Pulmonary artery endothelial cell (primary cell): ENCODE results near the gene SCD. TPM values are rescaled to one million over a fixed set of nuclear protein-coding genes. Genes with fewer than 3 reads are reported as not detected.

ENCODE experiments used
- DNase-seq: peaks from one replicate; pipeline ENCODE4 v3.0.0-alpha.2; 2011; ENCODE audit warnings: low read depth, low spot score
- total RNA-seq: library from RNA; depleted of rRNA; stranded (reverse); fragments of >200 nt; gene quantifications from 2 replicates; pipeline ENCODE4 v1.2.3, GENCODE V29; 2014

The SCD gene
- total RNA-seq, 1 donor from 2014 or later, result 122 TPM

DNA sequence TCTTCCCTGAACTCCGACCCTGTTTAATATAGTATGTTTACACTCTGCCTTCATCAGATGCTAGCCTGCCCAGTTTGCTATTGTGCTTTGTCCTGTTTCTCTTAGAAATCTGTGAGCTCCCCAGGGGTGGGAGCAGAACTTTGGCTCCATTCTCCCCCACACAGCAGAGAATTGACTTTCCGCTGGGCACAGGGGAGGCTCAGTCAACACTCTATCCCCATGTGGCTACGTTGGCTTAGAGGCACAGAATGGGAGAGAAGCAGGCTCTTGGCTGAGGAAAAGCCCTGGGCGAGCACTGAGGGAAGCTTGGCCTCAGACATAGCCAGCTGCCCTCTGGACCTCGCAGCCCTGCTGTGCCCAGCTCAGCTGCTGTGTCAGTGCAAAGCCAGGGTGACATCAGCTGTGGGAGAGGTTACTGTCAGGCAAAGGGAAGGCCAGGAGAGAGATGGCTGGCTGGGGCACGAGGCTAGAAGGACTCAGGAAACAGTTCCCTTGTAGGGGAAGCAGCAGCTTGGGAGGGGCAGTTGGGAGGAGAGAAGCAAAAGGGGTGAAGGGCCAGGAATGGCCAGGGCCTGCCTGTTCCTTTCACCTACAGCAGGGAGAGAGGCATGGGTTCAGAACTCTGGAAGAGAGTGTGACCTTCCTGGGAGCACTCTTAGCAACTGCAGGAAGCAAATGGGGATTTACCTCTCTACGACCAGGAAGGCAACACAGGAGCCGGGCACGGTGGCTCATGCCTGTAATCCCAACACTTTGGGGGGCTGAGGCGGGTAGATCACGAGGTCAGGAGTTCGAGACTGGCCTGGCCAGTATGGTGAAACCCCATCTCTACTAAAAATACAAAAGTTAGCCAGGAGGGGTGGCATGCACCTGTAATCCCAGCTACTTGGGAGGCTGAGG, 5.8 kb upstream of the SCD start:
- DNase-seq, result no peak

- no peak for DNase-seq
These were observed 4.9 kb upstream of the SCD start for GRCh38 chr10:100341953-100342626.

GRCh38 chr10:100342627-100342972, 4.4 kb upstream of the SCD start:
- DNase-seq, result no peak

DNA sequence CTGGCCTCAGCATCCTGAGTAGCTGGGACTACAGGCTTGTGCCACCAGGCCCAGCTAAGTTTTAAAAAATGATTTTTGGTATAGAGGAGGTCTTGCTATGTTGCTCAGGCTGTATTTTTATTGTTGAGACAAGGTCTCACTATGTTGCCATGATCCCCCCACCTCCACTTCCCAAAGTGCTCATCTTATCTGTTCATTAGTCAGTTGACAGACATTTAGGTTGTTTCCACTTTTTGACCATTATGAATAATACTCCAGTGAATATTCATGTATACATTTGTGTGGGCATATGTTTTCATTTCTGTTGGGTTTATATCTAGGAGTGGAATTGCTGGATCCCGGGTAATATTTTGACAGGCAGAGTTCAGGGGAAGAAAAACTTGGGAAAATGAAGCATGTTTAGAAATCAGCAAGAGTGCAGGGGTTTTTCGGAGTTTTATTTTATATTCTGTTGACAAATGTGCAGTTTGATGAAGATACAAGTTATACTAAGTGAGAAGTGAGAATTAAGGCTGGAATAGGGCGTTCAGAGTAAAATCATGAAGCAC, 2.7 kb upstream of the SCD start:
- DNase-seq, result no peak

- DNase-seq, result no peak
These were observed 1.3 kb upstream of the SCD start for GRCh38 chr10:100345570-100346330.

- DNase-seq, result peak; percentile 45
These were observed 675 bp upstream of the SCD start for GRCh38 chr10:100346351-100346764.

- DNase-seq, result no peak
These were observed 649 bp downstream of the SCD start for GRCh38 chr10:100347568-100348195.

- DNase-seq, result no peak
These were observed 1.4 kb downstream of the SCD start for GRCh38 chr10:100348389-100348927.

DNA sequence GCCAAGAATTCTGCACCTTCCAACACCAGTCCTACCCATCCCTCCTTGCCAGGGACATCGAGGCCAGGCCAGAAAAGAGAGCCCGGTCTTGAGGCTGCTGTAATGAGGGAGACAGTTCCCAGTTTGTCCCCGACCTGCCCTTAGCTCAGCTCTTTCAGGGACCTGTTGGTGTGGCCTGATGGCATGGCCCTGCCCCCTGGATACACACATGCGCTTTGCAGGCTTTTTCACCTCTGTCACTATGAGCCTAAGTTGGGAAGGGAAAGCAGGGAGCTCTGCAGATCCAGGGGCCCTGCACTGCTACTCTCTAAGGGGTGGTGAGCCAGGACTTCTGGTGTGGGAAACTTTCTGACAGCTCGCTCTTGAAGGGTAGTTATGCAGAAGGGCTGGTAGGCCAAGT, 2.1 kb downstream of the SCD start:
- DNase-seq, result no peak

GRCh38 chr10:100349672-100350071, 2.6 kb downstream of the SCD start:
- no peak for DNase-seq

DNA sequence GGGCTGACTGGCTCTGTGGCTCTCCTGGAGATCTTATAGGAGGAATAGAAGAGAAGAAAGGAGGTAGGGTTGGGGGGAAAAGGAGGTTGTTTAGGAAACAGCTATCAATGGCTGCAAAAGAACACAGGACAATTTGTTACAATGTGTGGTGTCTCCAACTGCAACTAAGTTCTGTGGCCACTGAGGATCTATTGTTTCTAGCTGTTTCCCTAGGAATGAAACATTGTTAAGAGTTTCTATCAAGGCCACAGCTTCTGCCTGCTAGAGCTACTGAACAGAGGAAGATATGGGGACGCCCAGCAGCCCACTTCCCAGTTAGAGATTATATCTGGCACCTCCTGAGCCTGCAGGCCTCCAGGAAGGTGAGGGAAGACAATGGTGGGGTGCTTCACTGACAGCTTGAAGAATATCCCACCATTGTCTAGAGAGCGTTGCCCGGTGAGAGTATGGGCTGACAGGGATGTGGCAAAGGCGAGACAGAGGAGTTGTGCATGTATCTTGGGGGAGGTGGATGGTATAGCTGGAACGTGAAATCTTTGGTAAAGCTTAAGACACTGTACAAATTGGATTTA, 4.0 kb downstream of the SCD start:
- DNase-seq, result no peak

GRCh38 chr10:100353770-100354485, 6.9 kb downstream of the SCD start:
- no peak for DNase-seq

DNA sequence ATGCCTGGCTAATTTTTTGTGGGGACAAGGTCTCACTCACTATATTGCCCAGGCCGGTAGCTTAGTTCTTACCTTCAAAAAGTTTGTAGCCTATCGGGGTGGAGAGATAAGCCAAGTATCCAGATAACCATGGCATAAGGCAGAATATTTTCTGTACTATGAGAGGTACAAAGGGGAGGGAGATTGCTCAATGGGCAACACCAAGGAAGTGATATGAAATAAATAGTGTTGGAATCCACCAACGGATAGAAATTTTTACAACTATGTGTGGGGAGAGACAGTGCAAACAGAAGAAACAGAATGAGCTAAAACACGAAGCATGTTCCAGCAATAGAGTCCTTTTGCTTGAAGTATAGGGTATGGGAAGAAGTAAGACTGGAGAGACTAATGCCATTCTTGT, 8.1 kb downstream of the SCD start:
- DNase-seq, result no peak

GRCh38 chr10:100356067-100357017, 9.3 kb downstream of the SCD start:
- DNase-seq, result no peak

GRCh38 chr10:100357059-100357858, 10.2 kb downstream of the SCD start:
- no peak for DNase-seq

DNA sequence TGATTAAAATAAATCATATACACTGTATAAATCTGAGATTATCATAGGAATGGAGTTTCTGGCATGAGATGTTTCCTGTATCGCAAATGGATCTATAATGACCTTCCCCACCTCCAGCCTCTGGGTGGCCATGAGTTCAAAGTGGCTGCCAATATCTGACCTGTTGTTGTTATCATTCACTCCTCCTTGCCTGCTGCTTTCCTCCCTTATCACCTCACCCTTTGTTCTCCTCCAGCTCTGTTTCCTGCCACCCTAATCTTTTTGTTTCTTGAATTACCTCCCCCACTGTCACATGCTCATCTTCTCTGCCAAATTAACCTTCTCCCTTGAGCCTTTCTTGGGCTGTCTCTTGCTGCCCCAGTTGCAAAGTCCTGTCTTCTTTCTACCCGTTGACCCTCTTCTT, 12.0 kb downstream of the SCD start:
- peak; percentile 47 for DNase-seq

- no peak for DNase-seq
These were observed 12.6 kb downstream of the SCD start for GRCh38 chr10:100359529-100360150.

DNA sequence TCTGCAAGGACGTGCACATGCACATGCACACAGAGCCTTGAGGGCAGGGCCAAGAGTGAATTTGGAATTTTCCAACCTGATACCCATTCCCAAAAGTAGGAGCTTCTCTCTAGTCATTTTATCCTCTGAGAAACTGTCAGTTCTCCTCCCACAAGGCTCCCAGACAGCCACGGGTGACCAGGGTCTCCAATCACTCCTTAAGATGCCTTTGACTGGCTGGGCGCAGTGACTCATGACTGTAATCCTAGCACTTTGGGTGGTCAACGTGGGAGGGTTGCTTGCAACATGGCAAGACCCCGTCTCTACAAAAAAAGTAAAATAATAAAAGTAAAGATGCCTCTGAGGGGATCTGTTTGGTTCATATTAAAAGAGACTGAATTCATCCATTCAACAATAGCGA, 13.2 kb downstream of the SCD start:
- no peak for DNase-seq
